HG03103 (cell line): ENCODE results near the gene SYF2.
"Not testable (repeated sequence)": the region's sequence is repeated elsewhere in the genome, so short reads cannot be mapped to it uniquely, and the experiment has no call there.

Experiments
- ATAC-seq: cut with Tn5 transposase; IDR thresholded peaks from one replicate; pipeline ENCODE4 v1.9.1; 2021; ENCODE audit warnings: low read depth; ENCODE audit not compliant: unreplicated experiment

The SYF2 gene

DNA sequence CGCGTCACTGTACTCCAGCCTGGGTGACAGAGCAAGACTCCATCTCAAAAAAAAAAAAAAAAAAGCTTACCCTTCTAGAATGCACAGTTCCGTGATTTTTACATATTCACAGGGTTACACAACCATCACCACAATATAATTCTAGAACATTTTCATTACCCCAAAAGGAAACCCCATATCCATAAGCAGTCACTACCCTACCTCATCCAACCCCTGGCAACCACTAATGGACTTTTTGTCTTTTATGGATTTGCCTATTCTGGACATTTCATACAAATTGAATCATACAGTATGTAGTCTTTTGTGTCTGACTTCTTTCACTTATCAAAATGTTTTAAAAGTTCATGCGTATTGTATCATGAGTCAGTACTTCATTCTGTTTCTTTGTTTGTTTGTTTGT lies 22.8 kb downstream of the SYF2 start:
- ATAC-seq = no peak

DNA sequence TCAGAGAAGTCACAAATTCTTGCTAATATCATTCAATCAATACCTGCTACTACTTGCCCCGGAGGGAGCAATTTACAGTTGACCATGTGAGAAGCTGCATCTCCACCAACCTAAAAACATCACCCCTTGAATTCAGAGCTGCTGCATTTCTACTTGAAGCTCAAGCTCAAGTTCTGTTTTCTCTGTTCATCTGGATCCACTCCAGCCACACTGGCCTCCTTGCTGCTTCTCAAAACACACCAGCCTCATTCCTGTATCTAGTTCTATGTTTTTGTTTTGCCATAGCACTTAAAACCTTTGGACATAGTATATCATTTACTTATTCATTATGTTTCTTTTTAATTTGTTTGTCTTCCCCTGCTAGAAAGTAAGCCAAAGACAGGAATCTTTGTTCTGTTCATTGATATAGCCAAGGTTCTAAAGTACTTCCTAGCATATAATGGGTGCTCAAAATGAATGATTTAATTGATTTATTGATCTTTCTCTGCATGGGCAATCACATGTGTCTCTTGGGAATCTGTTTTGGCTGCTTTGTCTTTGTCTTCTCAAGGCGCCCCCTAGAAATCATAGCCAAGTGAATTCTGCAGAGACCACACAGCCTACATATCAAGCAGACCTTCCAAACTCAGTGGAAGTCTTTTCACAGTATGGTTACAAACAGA lies 23.6 kb downstream of the SYF2 start:
- ATAC-seq = no peak

GRCh38 chr1:25208092-25208491 lies 24.2 kb downstream of the SYF2 start:
- ATAC-seq = no peak

DNA sequence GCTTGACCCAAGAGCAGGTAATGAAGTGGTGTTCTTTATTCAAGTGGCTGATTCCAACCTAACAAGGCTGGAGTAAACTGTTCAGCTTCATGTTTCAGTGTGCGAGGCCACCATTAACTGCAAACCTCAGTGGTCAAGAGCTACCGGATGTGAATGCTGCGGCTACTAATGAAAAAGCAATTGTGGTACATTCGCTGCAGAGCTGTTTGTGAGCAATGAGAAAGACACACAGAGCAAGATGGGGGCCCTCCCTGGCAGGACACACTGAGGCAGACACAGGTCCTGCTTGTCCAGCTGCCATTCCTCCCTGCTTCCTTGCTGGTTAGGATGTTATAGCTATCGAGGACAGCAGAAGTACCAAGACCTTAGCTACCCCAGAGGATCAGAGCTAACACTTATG lies 26.1 kb downstream of the SYF2 start:
- ATAC-seq = no peak

DNA sequence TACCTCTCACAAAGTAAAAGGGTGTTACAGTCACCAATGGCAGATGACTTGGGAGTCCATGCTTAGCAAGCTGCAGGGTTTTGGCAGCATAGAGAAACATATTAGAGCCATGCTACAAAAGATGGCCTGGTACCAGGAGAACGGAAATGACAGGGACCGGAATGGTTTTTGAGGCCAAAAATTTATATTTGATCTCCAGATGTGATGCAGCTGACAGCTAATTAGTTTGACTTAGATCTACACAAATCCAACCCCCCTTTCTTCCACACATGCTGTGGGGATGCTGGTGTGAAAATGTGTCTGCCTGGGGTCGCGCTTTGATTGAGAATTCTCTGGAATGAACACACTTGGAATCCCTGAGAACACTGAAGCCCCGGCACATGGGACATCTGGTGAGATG lies 26.5 kb downstream of the SYF2 start:
- no peak for ATAC-seq

DNA sequence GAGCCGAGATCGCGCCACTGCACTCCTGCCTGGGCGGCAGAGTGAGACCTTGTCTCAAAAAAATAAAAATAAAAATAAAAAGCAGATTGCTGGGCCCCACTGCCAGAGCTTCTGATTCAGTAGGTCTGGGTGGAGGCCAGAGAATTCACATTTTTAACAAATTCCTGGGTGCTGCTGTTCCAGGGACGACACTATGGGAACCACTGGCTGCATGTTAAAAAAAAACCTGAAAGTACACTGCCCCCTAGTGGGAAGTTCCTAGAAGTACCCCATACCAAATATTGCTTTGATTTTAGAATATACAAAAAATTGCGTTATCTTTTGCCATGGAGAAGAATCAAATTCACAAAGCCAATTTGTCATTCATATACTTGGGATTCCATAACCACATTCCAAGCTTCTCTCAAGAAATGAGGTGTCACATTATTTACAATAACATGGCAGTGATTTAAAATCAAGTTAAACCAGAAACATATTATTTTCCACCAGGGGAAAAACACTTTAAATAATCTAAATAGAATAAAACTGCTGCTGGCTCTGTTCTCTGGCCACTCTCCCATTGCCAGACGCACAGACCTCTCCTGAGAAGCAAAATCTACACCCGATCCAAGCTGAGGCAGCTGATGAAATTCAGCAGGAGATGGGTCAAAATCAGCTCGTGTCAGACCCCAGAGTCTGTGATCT lies 27.4 kb downstream of the SYF2 start:
- ATAC-seq = no peak

GRCh38 chr1:25201006-25201405 lies 31.3 kb downstream of the SYF2 start:
- ATAC-seq = no peak

DNA sequence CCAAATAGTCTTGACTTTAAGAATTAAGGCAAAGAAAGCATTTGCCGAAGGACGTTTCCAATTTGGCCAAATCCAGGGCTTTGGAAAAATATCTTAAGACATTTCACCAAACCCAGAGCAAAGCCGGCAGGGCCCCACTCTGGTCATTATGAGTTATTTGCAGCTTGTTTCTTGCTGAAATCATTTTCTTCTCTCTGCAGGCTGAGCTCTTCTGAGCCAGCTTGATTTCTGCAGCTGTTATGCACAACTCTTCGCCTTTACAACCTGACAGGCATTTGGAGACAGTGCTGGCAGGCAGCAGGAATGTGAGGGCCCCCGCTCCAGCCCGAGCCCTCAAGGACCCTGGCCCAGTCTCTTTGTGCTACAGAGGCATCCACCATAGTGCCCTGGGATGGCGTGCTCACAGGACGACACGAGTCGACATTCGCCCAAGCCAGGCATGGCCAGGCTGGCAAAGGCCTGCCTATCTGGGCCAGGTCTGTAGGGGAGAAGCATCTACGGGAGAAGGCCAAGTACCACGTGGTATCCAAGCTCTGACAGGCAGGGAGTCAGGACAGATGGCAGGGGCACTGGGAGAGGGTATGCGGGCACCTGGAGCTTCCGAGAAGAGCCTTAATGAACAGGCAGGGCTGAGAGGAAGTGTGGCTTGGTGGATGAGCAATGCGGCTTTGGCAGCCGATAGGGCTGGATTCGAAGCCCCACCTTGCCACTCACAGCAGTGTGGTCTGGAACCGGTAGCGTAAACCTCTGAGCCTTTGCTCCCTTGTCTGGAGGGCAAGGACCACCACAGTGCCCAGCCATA lies 32.3 kb downstream of the SYF2 start:
- ATAC-seq = no peak

DNA sequence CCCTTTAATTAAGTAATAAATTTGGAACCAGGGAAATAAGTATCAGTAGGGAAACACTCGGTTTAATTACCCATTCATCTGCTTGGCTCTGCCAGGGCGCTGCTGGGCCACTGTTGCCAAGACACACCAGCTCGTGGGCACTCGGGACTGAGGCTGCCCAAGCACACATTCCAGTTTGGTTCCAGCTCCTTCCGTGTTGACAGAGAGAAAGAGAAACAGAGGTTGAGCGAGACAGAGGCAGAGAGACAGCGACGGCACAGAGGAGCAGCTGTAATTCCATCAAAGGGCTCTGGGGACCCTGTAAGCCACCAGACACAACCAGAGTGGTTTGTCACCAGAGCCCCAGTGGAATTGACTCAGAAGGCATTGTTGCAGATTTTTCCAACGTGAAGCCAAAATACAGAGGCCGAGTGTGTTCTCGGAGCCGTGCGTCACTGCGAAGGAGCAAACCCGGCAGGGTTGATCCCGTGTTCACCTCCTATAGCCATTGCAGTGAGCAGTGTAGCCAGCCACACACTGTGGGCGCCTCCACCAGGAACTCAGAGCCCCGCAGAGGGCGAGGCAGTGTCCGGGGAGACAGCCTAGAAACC lies 33.5 kb downstream of the SYF2 start:
- ATAC-seq = no peak

- ATAC-seq = no peak
These were observed 34.2 kb downstream of the SYF2 start for GRCh38 chr1:25197982-25198662.

- ATAC-seq = no peak
These were observed 34.9 kb downstream of the SYF2 start for GRCh38 chr1:25197235-25197975.

DNA sequence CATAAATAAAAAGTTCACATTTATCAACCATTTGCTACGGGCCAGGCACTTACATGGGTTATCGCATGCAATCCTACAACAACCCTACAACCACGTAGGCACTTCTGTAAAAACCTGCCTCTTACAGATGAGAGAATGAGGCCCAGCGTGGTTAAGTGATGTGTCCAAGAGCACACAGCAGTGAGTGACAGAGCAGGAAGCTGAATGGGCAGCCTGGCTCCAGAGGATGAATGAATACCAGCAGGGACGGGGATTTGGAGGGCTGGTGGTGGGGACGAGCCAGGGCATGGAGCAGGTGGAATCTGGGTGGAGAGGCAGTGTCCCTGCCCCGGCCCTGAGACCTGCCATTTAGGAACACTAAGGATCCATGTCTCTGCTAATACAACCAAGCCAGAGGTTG lies 35.5 kb downstream of the SYF2 start:
- ATAC-seq = no peak

DNA sequence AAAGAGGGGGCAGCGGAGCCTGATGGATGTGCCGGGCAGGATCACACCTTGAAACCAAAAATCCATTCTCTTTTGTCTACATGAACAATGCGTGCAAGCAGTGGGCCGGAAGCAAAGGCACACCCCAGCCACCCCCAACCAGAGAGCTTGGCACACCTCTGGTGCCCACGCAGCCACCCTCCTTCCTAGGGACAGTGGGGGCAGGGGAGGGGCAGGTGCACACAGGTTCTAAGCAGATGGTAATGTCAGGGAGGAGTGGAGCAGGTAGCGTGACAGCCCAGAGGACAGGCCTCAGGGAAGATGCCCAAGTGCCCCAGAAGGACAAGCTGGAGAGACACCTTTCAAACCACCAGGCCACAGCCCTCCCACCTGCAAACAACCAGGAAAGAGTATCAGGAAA lies 36.5 kb downstream of the SYF2 start:
- no peak for ATAC-seq

GRCh38 chr1:25194572-25195020 lies 37.7 kb downstream of the SYF2 start:
- no peak for ATAC-seq

DNA sequence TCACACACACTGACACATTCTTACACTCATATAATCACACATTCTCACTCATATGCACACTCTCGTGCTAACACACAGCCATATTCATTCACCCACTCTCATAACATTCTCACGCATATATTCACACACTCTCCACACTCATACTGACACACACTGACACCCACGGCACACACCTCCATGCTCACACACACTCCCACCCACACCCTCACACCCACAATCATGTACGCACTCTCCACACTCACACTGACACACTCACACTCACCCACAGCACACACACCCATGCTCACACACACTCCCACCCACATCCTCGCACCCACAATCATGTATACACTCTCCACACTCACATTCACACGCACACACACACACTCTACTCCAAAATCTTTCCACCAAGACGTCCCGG lies 38.2 kb downstream of the SYF2 start:
- no peak for ATAC-seq

GRCh38 chr1:25193229-25193628 lies 39.1 kb downstream of the SYF2 start:
- ATAC-seq = no peak

DNA sequence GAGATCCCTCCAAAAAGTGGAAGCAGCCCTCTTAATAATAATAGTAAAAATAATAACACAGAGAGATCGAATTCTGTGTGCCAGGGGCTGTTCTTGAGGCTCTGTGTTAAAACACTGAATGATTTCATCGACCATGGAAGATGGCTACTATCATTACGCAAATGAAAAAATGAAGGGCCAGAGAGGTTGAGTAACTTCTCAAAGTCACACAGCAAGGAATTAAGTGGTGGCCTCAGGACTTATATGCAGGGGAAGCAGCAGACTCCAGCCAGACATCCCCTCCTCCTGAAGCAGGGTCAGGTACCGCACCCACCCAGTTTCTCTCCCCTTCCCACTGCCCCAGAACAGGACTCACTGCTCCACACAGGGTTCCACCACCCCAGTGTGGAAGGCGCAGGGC lies 40.1 kb downstream of the SYF2 start:
- ATAC-seq = no peak

DNA sequence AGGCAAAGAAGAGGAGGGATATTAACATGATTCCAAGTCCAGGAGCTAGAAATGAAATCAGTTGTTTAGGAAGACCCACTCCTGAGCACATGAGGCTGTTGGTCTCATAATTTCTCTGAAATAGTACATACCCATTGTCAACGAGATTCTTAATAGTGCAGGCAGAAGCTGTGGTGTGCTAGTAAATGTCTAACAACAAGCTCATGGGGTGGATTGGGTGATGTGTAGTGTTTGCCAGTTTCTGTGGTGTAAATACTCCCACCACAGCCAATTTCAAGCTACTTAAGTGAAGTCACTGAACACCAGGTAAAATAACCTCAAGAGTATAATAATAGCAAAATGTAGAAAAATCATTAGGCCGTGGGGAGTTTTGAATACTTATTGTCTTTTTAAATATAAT lies 42.0 kb downstream of the SYF2 start:
- ATAC-seq = no peak

GRCh38 chr1:25187904-25188303 lies 44.4 kb downstream of the SYF2 start:
- not testable (repeated sequence) for ATAC-seq

DNA sequence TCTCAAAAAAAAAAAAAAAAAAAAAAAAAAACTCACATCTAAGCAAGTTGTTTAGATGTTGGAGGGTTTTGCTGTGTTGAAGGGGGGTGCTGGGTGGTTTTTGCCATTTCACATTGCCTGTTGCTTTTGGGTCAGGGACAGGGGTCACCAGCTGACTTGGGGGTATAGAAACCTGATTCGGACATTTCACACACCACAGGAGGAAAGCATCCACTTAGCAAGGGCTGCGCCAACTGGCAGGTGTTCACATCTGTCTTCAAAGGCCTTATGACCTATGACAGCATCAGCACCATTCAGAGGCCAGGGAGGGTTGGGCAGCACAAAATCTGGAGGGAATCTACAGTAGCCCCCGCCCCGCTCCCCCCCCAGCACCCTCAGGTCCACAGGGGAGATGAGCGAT lies 45.2 kb downstream of the SYF2 start:
- no peak for ATAC-seq
